H1 (cell line): Measurements from ENCODE around the gene RERE. TPM values are rescaled to one million over a fixed set of nuclear protein-coding genes. Genes with fewer than 3 reads are reported as not detected.

Experiments used
- ATF2 ChIP-seq: IDR thresholded peaks from 2 replicates; pipeline ENCODE4 v1.6.1; 2012; ENCODE audit warnings: low read length, inconsistent platforms
- polyA plus RNA-seq, 7 experiments: library from polyadenylated mRNA; depleted of rRNA in 3 of 7; stranded (reverse) in 5 of 7; unstranded in 2 of 7; fragments of >200 nt in 5 of 7; fragments of 200-250 nt in 2 of 7; gene quantifications; 1 replicate in 5 of 7; 2 replicates in 1 of 7; 4 replicates in 1 of 7; pipeline versions ENCODE4 v1.2.1 to v1.2.3, GENCODE V29; 2011 to 2013; ENCODE audit warnings: missing spikeins in 2 of 7, mixed read lengths in 2 of 7
- total RNA-seq: library from RNA; stranded (reverse); fragmentation: NEBNext Ultra II Directional; extraction: Animal tissue kit (Norgen Biotek cat#: 25700); gene quantifications from 2 replicates; pipeline ENCODE4 v1.2.1, GENCODE V29; 2021

The RERE gene
- total and polyA plus RNA-seq, 2 of the 8 experiments (the other 6 are each of a cell fraction or from before 2014, with no cell fraction given): 15.3 to 142 TPM

- no peak for TF ChIP-seq ATF2
Measured at GRCh38 chr1:8687039-8687438, 130.4 kb downstream of the RERE start (continued).
